Stimulated activated CD8-positive, alpha-beta memory T cell treated with anti-CD3 and anti-CD28 coated beads, Interleukin-15, amount 100 ng/mL, for 1 hour (primary cell): Measurements from ENCODE around the gene HHLA2.
"Not testable (repeated sequence)": the region's sequence is repeated elsewhere in the genome, so short reads cannot be mapped to it uniquely, and the experiment has no call there.

Source experiments
- DNase-seq: peaks from one replicate; pipeline ENCODE4 v3.0.0-alpha.2; 2020; ENCODE audit warnings: low read depth

The HHLA2 gene

DNA sequence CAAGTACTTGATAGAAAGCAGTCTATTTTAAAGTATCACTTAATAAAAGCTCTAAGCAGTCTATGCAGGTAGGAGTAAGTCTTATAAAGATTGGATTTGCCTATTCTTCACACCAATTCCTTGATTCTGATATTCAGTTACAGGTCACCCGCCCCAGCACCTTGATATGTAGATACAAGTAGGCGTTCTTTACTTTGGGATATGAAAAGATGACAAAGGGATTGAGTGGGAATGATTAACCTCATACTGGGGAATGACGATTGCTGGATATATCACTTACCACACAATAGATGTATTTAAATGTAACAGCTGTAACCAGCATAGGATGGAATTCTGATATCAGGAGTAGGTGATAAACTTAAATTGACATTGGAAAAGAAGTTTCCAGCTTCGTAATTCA lies 47.1 kb downstream of the HHLA2 start:
- DNase-seq, result no peak

DNA sequence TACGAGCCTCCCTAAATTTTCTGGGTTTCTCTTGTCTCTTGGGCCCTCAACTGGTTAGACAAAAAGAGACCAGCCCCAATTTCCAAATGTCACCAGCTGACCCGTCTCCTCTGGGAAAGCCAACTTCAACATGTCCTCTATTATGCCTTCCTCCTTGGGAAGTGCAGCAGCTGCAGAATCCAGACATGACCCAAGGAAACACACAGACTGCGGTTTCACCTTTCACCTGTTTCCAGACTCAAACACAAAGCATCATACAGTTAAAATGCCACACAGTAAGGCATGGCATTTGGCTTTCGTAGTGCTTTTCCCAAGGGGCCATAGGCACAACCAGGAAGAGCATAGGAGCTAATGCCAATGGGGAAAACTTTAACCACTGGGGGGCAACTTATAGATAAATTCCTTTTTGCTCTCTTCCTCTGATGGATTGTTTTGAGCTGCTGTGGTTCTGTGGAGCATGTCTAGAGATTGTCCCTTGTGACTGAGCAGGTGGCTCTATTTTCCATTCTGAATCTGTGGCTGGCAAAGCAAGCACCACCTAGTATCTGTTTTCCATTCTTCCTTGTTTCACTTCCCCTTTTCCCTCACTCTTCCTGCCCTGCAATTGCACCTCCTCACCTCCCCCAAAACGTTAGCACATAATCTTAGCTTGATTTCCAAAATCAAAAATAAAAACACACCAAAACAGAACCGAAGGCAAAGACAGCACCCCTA lies 49.3 kb downstream of the HHLA2 start:
- DNase-seq, result no peak

DNA sequence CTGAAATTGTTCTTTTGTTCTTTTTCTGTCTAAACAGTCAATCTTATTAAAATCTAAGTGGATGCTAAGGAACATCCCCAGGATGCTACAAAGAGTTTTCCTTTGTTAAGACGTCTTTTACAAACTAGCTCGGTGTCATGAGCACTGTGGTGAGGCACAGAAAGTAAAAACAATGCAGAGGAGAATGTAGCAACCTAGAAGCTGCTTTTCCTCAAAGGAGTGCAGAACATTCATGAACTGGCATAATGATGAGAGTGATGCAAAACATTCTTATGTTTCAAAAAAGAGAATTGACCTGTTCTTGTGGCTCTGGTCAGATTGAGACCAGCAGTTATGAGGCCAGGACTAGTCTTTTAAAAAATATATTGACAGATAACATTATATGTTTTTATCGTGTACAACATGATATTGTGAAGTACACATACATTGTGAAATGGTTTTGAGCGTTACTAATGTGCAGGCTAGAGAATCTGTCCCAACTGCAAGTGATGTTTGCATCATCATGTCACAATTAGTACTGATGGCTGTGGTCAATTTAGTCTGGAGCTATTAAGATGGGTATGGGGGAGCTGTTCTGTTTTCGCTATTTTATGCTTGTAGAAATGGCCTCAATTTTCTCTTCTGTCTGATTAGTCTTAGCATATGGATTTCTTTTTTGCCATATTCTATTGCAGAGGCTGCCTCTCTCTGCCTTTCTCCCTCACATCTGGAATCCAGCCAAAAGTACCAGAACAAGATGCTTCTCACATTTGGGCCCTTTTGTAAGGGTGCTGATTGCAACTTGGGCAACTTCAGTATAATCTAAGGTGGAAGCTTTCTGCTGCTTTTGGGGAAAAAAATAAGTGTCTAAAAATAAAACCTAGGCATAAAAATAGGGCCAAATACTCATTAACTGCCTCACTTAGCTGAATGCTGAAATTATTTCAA lies 50.2 kb downstream of the HHLA2 start:
- no peak for DNase-seq

DNA sequence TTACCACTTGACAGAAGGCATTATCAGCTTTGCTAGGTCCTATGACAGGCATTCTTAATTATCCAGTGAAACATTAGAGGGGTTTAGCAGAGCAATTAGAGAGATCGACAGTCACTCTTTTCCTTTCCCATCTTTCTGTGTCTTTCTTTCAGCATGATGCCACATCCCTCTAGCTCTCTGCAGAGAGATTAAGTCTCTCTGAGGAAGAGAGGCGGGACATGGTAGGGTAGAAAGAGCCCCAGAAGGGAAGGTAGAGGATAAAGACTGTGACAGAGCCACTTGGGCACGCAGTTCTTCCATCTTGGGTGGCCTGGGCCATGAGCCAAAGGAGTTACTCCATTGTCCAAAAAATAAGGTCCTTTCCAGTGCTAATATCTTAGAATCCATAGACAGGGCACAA lies 55.8 kb downstream of the HHLA2 start:
- no peak for DNase-seq

DNA sequence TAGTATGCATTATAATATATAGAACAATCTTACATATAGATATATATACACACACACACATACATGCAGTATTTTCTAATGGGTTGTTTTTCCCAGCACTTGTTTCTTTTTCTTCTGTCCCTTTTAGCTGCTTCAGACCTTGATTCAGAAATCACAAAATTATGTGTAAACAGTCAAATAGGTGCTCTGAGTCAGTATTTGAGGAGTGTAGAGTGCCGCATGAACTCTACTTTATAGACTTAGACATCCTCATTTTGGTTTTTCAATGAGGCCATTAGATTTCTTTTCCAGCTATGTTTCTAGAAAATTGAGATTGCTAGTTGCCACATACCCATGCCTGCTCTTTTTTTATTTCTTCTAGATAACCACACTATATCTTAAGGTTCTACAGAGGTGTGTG lies 58.2 kb downstream of the HHLA2 start:
- no peak for DNase-seq

DNA sequence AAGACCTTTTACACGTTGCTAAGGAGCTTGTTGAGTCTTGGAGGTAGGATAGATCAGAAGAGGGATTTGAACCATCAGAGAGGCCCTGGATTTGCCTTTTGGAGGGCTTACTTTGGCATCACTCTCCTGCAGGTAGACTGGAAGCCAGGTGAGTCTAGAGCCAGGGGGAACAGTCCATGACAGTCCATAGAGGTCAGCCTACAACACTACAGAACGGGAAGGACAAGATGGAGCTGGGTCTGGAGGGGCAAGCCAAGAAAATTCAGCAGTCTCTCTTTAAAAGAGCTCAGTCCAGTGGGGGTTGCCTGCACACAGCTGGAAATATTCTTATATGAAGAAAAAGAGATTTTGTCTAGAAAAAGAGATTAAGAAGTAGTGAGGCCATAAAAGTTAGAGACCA lies 60.7 kb downstream of the HHLA2 start:
- no peak for DNase-seq

DNA sequence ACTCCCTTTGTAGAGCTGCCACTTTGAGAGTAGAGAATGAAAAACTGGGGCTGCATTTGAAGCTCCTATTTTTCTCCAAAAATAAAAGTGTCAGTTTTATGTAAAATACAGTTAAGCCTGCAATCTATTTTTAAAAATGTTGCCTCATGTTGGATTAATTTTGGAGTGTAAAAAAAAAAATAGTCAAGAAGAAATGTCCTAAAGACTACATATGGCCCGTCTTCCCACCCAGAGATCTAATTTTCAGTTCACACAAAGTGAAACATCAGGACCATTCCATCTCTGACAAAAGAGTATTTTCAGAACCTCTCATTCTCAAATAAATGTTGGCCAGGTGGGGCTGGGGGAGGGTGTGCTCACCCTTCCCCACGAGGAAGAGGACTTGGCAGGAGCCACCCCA lies 62.7 kb downstream of the HHLA2 start:
- no peak for DNase-seq

DNA sequence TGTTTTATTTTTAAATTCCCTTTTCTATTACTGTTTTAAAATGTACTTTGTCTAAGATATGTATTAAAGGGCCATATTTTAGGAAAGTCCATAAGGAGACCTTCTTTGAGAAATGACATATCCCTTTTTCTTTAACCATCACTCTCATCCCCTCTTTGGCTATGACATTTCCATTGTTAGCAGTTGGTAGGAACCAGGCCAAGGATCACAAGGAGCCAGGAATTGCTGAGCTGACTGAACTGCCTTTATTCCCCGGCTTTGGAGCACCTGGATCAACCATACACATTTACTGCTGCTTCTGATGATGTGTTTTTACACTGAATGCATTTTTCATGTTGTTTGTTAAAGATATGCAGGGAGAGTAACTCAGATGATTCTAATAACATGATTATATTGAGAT lies 79.7 kb downstream of the HHLA2 start:
- no peak for DNase-seq

DNA sequence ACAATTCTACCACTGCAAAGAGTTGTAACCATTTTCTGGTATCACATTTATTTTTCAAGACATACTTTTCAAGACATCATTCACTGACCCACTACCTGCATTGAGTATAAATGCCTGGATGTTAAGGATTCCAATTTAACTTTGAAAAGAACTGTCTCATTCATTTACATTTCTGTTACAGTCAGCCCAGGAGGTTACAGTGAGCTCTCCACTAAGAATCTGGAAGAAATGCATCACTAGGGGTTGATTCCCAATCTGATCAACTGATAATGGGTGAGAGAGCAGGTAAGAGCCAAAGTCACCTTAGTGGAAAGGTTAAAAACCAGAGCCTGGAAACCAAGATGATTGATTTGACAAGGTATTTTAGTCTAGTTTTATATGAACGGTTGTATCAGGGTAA lies 81.0 kb downstream of the HHLA2 start:
- DNase-seq, result no peak

DNA sequence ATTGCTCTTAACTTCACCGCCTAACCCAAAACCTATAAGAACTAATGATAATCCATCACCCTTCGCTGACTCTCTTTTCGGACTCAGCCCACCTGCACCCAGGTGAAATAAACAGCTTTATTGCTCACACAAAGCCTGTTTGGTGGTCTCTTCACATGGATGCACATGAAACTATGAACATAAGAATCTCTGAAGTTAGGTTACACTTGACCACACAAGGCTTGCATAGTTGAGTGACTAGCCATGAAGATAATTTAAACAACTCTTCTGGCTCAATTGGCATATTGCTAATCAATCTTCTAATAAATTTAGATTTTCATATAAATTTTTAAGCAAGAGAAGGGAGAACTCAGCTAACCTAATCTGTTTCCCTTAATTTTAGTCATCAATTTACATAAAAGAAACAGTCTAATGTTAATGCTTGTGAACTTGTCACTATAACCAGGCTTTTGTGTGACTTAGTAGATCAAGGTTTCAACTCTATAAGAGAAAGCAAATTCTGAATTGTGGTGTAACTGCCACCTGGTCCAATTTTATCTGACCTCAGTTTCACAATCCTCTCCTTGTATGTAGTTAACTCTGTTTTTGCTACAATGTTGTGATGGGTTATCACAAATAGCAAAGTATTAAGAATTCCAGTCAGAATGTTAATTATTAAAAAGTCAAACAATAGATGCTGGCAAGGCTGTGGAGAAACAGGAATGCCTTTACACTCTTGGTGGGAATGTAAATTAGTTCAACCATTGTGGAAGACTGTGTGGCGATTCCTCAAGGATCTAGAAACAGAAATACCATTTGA lies 82.0 kb downstream of the HHLA2 start:
- DNase-seq, result no peak

DNA sequence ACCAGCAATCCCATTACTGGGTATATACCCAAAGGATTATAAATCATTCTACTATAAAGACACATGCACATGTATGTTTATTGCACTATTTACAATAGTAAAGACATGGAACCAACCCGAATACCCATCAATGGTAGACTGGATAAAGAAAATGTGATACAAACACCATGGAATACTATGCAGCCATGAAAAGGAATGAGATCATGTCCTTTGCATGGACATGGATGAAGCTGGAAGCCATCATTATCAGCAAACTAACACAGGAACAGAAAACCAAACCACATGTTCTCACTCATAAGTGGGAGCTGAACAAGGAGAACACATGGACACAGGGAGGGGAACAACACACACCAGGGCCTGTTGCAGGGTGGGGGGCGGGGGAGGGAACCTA lies 82.6 kb downstream of the HHLA2 start:
- DNase-seq, result not testable (repeated sequence)

DNA sequence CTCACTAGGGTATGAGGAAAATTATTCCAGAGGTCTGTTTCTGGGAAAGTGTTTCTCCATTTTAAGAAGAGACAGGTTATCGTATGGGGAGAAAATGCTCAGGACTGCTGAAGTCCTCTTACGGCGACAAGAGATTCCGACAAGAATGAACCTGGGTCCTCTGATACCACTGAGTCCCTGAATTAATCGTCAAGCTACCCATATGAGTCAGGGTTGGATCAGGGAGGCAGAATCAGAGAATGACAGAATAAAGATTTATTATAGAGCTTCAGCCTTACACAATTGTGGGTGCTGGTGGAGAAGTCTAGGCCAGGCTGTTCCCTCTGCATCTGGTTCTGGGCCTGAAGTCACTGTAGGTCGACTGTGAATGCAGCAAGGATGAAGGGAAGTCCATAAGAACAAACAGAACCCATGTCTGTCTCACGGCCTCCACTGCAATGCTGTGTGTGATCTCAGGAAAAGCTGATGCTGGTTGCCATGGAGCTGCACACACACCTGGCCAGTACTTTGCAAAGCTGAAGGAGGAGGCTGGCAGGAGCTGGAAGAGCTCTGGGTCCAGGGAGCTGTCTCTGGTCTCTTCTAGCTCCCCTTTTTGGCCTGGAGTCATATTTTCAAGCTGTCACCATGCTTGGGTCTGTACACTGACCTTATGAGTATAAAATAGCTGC lies 83.9 kb downstream of the HHLA2 start:
- no peak for DNase-seq

DNA sequence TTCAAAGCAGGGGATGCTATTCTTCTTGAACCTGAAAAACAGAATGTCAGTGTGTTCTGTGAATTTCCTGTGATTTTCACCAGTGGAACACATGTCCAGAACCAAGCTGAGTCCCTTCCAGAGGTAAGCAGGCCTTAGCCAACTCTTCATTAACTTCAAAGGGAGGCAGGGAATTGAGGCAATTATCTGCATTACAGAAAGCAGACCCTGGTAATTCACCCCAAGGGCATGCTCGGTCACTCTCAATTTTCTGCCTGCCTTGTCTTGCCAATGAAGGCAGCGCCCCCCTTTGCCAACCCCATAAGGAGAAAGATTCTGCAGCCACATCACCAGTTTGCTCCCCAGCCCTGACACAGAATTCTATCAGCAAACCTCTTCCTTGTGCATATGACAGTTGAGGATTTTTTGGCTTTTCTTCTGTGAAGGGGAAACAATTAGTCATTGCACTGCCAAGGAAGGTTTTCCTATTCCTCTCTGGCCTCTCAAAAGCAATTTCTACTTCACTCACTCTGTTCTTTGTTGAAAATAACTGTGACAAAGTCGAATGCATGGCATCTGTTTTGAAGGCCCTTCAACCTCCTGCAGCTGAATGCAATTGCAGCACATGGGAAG lies 85.3 kb downstream of the HHLA2 start:
- DNase-seq, result no peak

DNA sequence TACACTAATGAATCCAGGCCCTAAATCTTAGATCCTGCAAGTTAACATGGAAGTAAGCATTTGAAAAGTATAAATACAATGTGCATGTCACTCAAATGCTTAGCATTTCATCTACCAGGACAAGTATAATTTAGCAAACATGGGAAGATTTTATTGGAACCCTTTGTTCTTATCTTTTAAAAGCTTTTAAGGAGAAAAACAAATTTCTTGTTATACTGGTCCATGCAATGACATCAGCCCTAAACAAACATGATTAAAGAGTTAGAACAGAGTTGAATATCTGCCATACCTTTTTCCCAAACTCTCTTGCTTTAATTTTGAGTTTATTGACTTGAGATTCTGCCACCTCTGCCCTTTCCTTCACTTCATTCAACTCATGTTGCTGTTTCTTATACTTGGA lies 87.0 kb downstream of the HHLA2 start:
- no peak for DNase-seq

DNA sequence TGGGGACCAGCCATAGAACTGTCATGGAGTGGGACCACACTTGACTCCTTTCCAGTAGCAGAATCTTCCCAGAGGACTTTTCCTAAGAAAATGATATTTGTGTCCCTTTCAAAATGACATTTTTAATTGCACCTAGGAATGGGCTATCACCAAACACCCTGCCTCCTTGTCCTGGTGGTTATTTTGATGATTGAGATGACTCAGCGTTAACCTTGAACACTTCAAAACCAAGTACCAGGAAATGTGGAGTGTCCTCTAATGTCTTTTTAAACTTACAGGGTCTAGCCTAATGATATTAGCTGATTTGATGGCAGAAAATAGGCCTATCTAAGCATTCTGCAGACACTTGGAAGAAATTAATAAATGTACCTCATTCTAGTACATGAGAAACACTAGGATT lies 90.7 kb downstream of the HHLA2 start:
- no peak for DNase-seq

DNA sequence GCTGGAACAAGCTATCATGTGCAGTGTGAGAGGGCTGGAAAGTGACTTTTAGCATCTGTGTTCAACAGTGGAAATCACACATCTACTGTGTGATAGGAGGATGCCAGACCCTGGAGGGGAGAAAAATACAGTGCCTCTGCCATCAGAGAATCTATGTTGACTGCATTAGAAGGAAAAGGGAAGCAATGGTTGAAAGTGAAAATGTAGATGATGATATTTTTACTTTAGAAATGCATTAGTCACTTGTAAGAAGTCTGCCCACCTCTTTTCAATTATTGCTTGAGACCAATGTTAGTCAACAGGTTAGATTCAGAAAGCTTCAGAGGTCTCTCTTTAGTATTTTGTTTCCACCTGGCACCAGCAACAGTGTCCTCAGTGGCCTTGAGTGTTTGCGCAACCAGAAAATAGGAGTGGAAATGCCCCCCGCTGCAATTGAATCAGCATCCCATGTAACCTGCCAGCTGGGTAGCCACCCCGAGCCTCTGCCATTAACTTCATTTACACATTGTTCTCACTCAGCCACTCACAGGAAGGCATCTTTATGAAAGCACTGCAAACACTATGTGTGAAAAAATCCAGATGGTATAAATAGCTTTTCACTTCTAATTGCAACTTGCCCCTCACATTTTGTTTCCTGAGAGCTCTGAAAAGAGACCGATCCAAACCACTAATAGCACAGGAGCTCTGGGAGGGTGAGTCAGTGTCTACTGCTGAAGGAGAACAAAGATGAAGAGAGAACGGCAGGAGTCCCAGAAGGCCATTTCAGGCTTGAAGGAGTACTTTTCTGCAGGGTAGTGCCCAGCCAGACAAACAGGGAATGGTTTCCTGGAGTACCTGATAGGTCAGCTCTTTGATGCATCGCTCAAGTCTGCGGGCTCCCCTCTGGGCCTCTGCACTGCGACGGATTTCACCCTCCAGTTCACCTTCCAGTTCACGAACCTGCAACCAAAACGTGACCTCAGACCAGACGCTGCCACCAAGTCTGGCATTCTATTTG lies 92.1 kb downstream of the HHLA2 start:
- no peak for DNase-seq

DNA sequence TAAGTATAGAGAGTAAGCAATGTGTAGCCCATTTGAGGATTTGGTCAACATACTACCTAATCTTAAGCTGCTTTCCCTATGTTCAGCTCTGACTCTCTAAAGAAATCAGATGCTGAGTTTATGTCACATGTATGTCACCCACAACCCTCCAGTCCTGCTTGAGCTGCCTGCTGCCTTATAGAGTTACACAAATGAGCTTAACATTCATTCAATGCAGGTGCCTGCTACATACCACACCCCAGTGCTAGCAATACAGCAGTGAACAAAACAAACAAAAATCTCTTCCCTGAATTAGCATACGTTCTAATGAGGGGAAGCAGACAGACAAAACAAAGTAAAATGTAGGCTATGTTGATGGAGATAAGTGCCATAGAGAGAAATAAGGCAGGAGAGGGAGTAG lies 93.0 kb downstream of the HHLA2 start:
- no peak for DNase-seq

DNA sequence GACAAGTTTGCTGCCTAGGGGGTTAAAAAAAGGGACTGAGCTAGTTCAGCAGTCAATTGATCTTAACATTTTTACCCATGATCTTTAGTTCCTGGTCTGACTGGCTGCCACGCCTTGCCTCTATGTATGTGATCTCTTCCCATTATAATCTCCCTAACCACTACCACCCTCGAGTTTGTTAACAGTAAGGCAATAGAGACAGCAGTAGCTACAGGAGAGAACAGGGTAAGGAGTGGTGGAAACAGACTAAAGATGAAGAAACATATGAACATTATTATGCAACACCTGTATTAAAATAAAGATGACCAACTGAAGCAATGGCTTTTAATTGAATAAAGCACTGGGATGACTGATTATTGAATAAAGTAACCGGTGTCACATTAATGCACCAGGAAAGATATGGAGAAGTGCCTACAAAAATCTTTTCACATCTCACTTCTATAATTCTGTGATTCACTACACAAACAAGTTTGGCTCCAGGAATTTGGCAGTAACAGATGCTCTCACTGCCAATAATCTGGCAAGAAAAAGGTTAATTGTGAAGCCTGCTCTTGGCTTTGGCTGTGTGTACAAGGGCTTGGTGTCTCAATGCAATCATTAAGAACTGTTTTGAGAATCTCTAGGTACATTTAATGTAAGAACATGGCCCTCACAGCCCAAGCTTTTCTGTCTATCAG lies 95.7 kb downstream of the HHLA2 start:
- no peak for DNase-seq

DNA sequence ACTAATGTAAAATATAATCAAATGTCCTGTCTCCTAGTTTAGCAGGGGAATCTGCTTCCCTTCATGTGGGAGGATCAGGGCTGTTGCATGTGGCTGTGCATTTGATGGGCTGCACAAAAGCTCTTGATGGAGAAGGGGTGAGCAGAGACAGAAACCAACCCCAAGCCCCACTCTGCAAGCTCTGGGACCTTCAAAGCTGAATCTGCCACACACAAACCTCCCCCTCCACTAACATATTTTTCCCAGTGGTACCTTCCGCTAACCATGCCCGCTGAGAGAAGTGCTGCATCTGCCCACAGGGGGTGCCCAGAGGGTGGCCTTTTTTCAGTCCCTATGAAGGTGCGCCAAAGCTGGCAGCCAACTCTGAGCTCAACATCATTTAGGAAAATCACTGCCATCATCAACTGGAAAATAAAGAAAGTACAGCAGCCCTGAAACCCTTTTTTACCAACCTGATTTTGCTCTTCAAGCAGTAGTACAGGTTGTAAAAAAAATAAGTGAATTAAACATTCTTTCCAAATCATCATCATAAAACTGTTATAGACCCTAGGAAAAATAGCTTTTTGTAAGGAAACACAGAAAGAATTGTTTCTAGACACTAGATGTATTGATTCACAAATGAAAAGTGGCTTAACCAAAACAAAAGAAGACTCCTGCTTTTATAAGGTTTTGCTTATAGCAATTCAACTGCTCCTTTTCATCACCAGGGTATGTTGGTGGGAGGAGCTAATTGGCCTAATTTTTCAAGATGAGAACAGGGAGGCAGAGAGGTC lies 97.0 kb downstream of the HHLA2 start:
- no peak for DNase-seq
